Measurements from ENCODE around the gene OTX2.

OTX2 gene

GRCh38 chr14:56774503-56774902 is 35.8 kb downstream of the OTX2 start:
- TF ChIP-seq, protein P1, sequence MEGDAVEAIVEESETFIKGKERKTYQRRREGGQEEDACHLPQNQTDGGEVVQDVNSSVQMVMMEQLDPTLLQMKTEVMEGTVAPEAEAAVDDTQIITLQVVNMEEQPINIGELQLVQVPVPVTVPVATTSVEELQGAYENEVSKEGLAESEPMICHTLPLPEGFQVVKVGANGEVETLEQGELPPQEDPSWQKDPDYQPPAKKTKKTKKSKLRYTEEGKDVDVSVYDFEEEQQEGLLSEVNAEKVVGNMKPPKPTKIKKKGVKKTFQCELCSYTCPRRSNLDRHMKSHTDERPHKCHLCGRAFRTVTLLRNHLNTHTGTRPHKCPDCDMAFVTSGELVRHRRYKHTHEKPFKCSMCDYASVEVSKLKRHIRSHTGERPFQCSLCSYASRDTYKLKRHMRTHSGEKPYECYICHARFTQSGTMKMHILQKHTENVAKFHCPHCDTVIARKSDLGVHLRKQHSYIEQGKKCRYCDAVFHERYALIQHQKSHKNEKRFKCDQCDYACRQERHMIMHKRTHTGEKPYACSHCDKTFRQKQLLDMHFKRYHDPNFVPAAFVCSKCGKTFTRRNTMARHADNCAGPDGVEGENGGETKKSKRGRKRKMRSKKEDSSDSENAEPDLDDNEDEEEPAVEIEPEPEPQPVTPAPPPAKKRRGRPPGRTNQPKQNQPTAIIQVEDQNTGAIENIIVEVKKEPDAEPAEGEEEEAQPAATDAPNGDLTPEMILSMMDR (IDR thresholded peaks at IDR 0.05; ENCODE audit: insufficient read depth, low read depth, low read length, missing control alignments), result no peak
- no peak for DNase-seq (ENCODE audit: low read depth)
- no peak overlapping the region for H3K4me3 ChIP-seq (ENCODE audit: low read depth, low read length)

DNA sequence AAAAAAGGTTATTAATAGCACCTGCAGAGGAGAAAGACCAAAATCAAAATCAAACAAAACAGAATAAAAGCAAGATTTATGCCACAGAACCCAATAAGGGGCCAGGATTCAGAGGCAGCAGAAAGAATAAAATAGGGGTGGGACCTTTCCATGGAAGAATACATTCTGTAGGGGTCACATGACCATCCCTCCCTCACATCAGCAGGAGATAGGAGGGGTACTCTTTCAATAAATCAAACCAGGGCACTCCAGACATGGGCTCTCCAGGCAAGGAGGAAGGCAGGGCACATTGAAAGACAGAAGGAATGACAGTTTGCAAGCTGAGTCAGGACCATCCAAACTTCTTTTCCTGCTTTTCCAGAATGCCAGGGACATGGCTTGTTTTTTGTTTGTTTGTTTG is 39.8 kb downstream of the OTX2 start:
- no peak for DNase-seq (ENCODE audit: low read depth)
- no peak overlapping the region for H3K4me3 ChIP-seq (ENCODE audit: low read depth, low read length)
- TF ChIP-seq, protein P1 (IDR thresholded peaks at IDR 0.05; ENCODE audit: insufficient read depth, low read depth, low read length, missing control alignments), result no peak

DNA sequence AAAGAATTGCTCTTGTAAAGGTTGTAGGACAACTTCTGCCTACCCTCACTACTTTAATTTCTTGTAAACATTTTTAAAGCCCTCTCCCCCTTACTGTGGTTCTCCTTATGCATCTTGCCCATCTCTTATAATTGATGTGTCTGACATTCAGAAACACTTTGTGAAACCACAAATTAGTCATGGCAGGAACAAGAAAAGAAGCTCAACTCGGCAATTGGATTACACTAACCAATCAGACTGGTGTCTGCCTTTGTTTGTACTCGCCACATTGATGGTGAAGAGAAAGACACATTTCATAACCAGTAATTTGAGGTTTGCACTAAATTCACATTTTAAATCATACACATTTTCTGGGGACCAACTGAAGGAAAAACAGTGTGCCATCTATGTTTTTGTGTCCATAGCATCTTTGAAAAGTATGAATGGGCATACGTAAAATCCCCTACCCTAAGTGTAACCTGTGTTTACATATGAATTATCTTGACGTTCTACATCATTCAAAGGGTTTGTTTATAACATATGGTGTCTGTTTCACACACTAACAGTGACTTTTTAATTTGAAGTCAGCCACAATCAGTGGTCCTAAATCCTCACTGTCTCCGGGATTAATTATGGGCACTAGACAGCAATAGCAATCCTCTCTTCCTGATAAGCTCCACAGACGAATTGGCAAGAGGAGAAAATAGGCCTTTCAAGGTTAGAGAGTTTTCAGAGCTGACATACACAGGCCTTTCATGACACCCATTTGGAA is 49.9 kb downstream of the OTX2 start:
- no peak overlapping the region for H3K4me3 ChIP-seq (ENCODE audit: low read depth, low read length)
- DNase-seq (ENCODE audit: low read depth), result no peak
- TF ChIP-seq, protein P1 (IDR thresholded peaks at IDR 0.05; ENCODE audit: insufficient read depth, low read depth, low read length, missing control alignments), result no peak

- no peak overlapping the region for H3K4me3 ChIP-seq (ENCODE audit: low read depth, low read length)
These were observed 50.6 kb downstream of the OTX2 start for GRCh38 chr14:56759633-56760032.

GRCh38 chr14:56759094-56759493 is 51.2 kb downstream of the OTX2 start:
- DNase-seq (ENCODE audit: low read depth), result no peak
- H3K4me3 ChIP-seq (ENCODE audit: low read depth, low read length), result no peak overlapping the region
- TF ChIP-seq, protein P1 (IDR thresholded peaks at IDR 0.05; ENCODE audit: insufficient read depth, low read depth, low read length, missing control alignments), result no peak

More at GRCh38 chr14:56759633-56760032, 50.6 kb downstream of the OTX2 start:
- DNase-seq (ENCODE audit: low read depth), result no peak
- TF ChIP-seq, protein P1 (IDR thresholded peaks at IDR 0.05; ENCODE audit: insufficient read depth, low read depth, low read length, missing control alignments), result no peak

DNA sequence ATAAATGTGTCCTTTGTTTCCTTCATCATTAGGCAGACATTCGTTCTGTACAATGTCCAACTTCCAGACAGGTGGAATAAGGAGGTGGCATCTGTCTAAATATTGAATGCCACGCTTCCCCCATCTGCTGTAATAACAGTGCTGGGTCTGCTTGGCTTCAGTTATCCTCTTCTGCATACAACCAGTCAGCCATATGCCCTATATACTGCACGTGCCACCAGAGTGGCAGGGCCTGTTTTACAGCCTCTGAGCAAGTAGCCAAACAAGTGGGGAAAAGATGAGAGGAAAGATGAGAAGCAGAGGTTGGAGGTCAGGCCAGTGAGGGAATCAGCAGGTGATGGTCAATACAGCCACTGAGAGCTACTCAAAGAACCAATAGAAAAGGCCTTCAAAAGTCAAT is 55.4 kb downstream of the OTX2 start:
- TF ChIP-seq, protein P1 (IDR thresholded peaks at IDR 0.05; ENCODE audit: insufficient read depth, low read depth, low read length, missing control alignments), result no peak
- DNase-seq (ENCODE audit: low read depth), result no peak
- H3K4me3 ChIP-seq (ENCODE audit: low read depth, low read length), result no peak overlapping the region

- no peak overlapping the region for H3K4me3 ChIP-seq (ENCODE audit: low read depth, low read length)
- DNase-seq (ENCODE audit: low read depth), result no peak
- TF ChIP-seq, protein P1 (IDR thresholded peaks at IDR 0.05; ENCODE audit: insufficient read depth, low read depth, low read length, missing control alignments), result no peak
These were observed 56.9 kb downstream of the OTX2 start for GRCh38 chr14:56753396-56753795.

Measured in GM12865 (cell line).